ENCODE data around the gene LARGE1. TPM values are rescaled to one million over a fixed set of nuclear protein-coding genes. Genes with fewer than 3 reads are reported as not detected.

LARGE1 gene
- total and polyA plus RNA-seq, 2 of the 13 experiments (the other 11 are each of a cell fraction or from before 2014, with no cell fraction given): 8.4 to 11.0 TPM

DNA sequence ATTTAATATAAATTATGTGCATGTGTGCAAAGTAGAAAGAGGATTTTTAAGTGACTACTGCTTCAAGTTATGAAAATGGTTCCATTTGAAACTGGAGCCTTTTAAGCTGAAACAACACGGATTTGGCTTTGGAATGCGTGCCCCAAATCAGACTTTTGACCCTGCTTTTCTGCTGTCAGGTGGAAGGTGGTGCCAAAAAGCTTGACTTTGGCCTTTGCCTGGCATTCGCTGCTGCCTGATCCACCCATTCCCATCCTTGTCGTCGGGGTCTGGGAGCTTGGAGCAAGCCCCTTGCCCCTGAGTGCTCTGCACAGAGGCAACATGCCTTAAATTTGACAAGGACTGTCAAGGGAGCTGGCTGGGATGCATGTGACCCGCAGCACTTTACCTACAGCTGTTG lies 526.8 kb downstream of the LARGE1 start (continued):
- TF ChIP-seq, protein P1, sequence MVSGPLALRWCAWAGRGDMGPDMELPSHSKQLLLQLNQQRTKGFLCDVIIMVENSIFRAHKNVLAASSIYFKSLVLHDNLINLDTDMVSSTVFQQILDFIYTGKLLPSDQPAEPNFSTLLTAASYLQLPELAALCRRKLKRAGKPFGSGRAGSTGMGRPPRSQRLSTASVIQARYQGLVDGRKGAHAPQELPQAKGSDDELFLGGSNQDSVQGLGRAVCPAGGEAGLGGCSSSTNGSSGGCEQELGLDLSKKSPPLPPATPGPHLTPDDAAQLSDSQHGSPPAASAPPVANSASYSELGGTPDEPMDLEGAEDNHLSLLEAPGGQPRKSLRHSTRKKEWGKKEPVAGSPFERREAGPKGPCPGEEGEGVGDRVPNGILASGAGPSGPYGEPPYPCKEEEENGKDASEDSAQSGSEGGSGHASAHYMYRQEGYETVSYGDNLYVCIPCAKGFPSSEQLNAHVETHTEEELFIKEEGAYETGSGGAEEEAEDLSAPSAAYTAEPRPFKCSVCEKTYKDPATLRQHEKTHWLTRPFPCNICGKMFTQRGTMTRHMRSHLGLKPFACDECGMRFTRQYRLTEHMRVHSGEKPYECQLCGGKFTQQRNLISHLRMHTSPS (CRISPR knock-in tag; IDR thresholded peaks at IDR 0.05; ENCODE audit: low read depth): 0 out of 2 replicates have a peak, but pooled peaks have one; percentile 57
- TF ChIP-seq BORCS8-MEF2B (CRISPR knock-in tag; IDR thresholded peaks at IDR 0.05) (no peak), TMF1 (CRISPR knock-in tag; IDR thresholded peaks at IDR 0.05; ENCODE audit: low read depth) (no peak), RXRB (CRISPR knock-in tag; IDR thresholded peaks at IDR 0.05; ENCODE audit: borderline replicate concordance) (no peak), ZNF883 (CRISPR knock-in tag; IDR thresholded peaks at IDR 0.05; ENCODE audit: not compliant biosample characterization) (no peak), ZNF430 (CRISPR knock-in tag; IDR thresholded peaks at IDR 0.05) (no peak), IRX3 (CRISPR knock-in tag; IDR thresholded peaks at IDR 0.05; ENCODE audit: borderline replicate concordance, low read depth) (no peak), SNAI1 (CRISPR knock-in tag; IDR thresholded peaks at IDR 0.05; ENCODE audit: borderline replicate concordance) (no peak), ZNF496 (CRISPR knock-in tag; IDR thresholded peaks at IDR 0.05; ENCODE audit: insufficient replicate concordance) (no peak), ZNF790 (CRISPR knock-in tag; IDR thresholded peaks at IDR 0.05; ENCODE audit: borderline replicate concordance) (no peak), HNRNPL (IDR thresholded peaks at IDR 0.05; ENCODE audit: low read depth, low read length) (0 out of 2 replicates have a peak, but pooled peaks have one; percentile 32), JARID2 (CRISPR knock-in tag; IDR thresholded peaks at IDR 0.05; ENCODE audit: insufficient replicate concordance) (no peak), RAD21 (CRISPR knock-in tag; IDR thresholded peaks at IDR 0.05) (0 out of 2 replicates have a peak, but pooled peaks have one; percentile 11), KDM2A (CRISPR knock-in tag; IDR thresholded peaks at IDR 0.05; ENCODE audit: borderline replicate concordance, low read depth) (no peak), ARNT2 (CRISPR knock-in tag; IDR thresholded peaks at IDR 0.05; ENCODE audit: low read depth) (no peak), ZNF225 (CRISPR knock-in tag; IDR thresholded peaks at IDR 0.05) (no peak), SIX1 (CRISPR knock-in tag; IDR thresholded peaks at IDR 0.05; ENCODE audit: borderline replicate concordance) (no peak), SP2 (CRISPR knock-in tag; IDR thresholded peaks at IDR 0.05) (no peak), ZC3H4 (CRISPR knock-in tag; IDR thresholded peaks at IDR 0.05; ENCODE audit: borderline replicate concordance) (no peak), ZNF292 (CRISPR knock-in tag; IDR thresholded peaks at IDR 0.05; ENCODE audit: borderline replicate concordance, low read depth) (0 out of 2 replicates have a peak, but pooled peaks have one; percentile 26)
- TF ChIP-seq, protein P2, sequence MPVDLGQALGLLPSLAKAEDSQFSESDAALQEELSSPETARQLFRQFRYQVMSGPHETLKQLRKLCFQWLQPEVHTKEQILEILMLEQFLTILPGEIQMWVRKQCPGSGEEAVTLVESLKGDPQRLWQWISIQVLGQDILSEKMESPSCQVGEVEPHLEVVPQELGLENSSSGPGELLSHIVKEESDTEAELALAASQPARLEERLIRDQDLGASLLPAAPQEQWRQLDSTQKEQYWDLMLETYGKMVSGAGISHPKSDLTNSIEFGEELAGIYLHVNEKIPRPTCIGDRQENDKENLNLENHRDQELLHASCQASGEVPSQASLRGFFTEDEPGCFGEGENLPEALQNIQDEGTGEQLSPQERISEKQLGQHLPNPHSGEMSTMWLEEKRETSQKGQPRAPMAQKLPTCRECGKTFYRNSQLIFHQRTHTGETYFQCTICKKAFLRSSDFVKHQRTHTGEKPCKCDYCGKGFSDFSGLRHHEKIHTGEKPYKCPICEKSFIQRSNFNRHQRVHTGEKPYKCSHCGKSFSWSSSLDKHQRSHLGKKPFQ (CRISPR knock-in tag; IDR thresholded peaks at IDR 0.05; ENCODE audit: insufficient replicate concordance): no peak
- TF ChIP-seq, protein P3, sequence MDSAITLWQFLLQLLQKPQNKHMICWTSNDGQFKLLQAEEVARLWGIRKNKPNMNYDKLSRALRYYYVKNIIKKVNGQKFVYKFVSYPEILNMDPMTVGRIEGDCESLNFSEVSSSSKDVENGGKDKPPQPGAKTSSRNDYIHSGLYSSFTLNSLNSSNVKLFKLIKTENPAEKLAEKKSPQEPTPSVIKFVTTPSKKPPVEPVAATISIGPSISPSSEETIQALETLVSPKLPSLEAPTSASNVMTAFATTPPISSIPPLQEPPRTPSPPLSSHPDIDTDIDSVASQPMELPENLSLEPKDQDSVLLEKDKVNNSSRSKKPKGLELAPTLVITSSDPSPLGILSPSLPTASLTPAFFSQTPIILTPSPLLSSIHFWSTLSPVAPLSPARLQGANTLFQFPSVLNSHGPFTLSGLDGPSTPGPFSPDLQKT (CRISPR knock-in tag; IDR thresholded peaks at IDR 0.05; ENCODE audit: borderline replicate concordance): no peak
- TF ChIP-seq, protein P4, sequence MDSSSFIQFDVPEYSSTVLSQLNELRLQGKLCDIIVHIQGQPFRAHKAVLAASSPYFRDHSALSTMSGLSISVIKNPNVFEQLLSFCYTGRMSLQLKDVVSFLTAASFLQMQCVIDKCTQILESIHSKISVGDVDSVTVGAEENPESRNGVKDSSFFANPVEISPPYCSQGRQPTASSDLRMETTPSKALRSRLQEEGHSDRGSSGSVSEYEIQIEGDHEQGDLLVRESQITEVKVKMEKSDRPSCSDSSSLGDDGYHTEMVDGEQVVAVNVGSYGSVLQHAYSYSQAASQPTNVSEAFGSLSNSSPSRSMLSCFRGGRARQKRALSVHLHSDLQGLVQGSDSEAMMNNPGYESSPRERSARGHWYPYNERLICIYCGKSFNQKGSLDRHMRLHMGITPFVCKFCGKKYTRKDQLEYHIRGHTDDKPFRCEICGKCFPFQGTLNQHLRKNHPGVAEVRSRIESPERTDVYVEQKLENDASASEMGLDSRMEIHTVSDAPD (CRISPR knock-in tag; IDR thresholded peaks at IDR 0.05): peak; percentile 91
